ENCODE results near the gene RRP1B. TPM values are rescaled to one million over a fixed set of nuclear protein-coding genes. Genes with fewer than 3 reads are reported as not detected.
"Not testable (repeated sequence)": the region's sequence is repeated elsewhere in the genome, so short reads cannot be mapped to it uniquely, and the experiment has no call there.

The RRP1B gene
- total and polyA plus RNA-seq, 2 of the 13 experiments (the other 11 are each of a cell fraction or from before 2014, with no cell fraction given) = 16.3 to 46.2 TPM

- H3K4me1 ChIP-seq (ENCODE audit: insufficient read depth, low read length) = peaks cover 24% of the 10 kb centered on the region
- CTCF ChIA-PET (ENCODE audit: low intra/inter-chr PET ratio, low total read pairs) = no interaction called here
- H2AFZ ChIP-seq (ENCODE audit: low read length) = no peak overlapping the region
- no peak overlapping the region for H3K4me2 ChIP-seq (ENCODE audit: low read depth, low read length)
- 92% methylated on average over 9 of the region's 9 CpGs for WGBS (ENCODE audit: low lambda C conversion rate)
- TF ChIP-seq TFAP4 (IDR thresholded peaks at IDR 0.05; ENCODE audit: borderline replicate concordance, low read depth) = no peak
- H3K27ac ChIP-seq (ENCODE audit: extremely low read length, insufficient read depth, low read length) = no peak overlapping the region
- ATAC-seq (no peak), FAIRE-seq (no peak), DNase-seq (ENCODE audit: low spot score) (no peak)
- H3K36me3 ChIP-seq (replicated peaks in 1 of 2; ENCODE audit: control insufficient read depth in 1 of 2, insufficient read depth in 2 of 2, low read length in 2 of 2) = no peaks in the 10 kb centered on the region
- intact Hi-C loops (cut with micrococcal nuclease; ENCODE audit: unreplicated experiment) (loop anchor here (5.0 kb wide), 2 partner anchors 306 to 336 kb away; no protein-coding TSS in a partner anchor), in situ Hi-C loops (cut with HindIII; ENCODE audit: extremely low pct_ligation_motif_present, low pct_unique_long_range_greater_than_20kb) (no loop called here)
- POLR2A ChIA-PET = no interaction called here
- no peaks in the 10 kb centered on the region for H3K79me2 ChIP-seq (ENCODE audit: insufficient read depth, low read length)
- no TSS peak for BruUV-seq (replicated peaks)
- no peaks in the 10 kb centered on the region for H3K27me3 ChIP-seq (ENCODE audit: control insufficient read depth in 1 of 2, insufficient read depth in 2 of 2, low read length in 2 of 2)
- H3K9me3 ChIP-seq (ENCODE audit: low read length) = no peaks in the 10 kb centered on the region
- H4K20me1 ChIP-seq (ENCODE audit: insufficient read depth, low read length) = no peaks in the 10 kb centered on the region
- no peak overlapping the region for H3K9ac ChIP-seq (ENCODE audit: insufficient read depth, low read depth, low read length)
- H3K4me3 ChIP-seq (replicated peaks in 1 of 3; ENCODE audit: insufficient read depth in 1 of 3, low read depth in 2 of 3, low read length in 3 of 3) = no peak overlapping the region
Observed at GRCh38 chr21:43648171-43648570, 11.2 kb upstream of the RRP1B start.

- H3K4me1 ChIP-seq (ENCODE audit: insufficient read depth, low read length); H3K9ac ChIP-seq (ENCODE audit: insufficient read depth, low read depth, low read length); DNase-seq (ENCODE audit: low spot score); H3K4me3 ChIP-seq (replicated peaks in 1 of 3; ENCODE audit: insufficient read depth in 1 of 3, low read depth in 2 of 3, low read length in 3 of 3); H3K27ac ChIP-seq (ENCODE audit: extremely low read length, insufficient read depth, low read length); H3K4me2 ChIP-seq (ENCODE audit: low read depth, low read length); in situ Hi-C loops (cut with HindIII; ENCODE audit: extremely low pct_ligation_motif_present, low pct_unique_long_range_greater_than_20kb); H3K79me2 ChIP-seq (ENCODE audit: insufficient read depth, low read length); H3K36me3 ChIP-seq (replicated peaks in 1 of 2; ENCODE audit: control insufficient read depth in 1 of 2, insufficient read depth in 2 of 2, low read length in 2 of 2); H2AFZ ChIP-seq (ENCODE audit: low read length); FAIRE-seq; H3K9me3 ChIP-seq (ENCODE audit: low read length); ATAC-seq; H4K20me1 ChIP-seq (ENCODE audit: insufficient read depth, low read length); BruUV-seq (replicated peaks); intact Hi-C loops (cut with micrococcal nuclease; ENCODE audit: unreplicated experiment); H3K27me3 ChIP-seq (ENCODE audit: control insufficient read depth in 1 of 2, insufficient read depth in 2 of 2, low read length in 2 of 2); POLR2A ChIA-PET; CTCF ChIA-PET (ENCODE audit: low intra/inter-chr PET ratio, low total read pairs): not testable (repeated sequence)
- WGBS (ENCODE audit: low lambda C conversion rate) = 96% methylated on average over 6 of the region's 6 CpGs
Observed at GRCh38 chr21:43651926-43652325, 7.4 kb upstream of the RRP1B start.
